ENCODE measurements around the gene ACSBG1. TPM values are rescaled to one million over a fixed set of nuclear protein-coding genes. Genes with fewer than 3 reads are reported as not detected.

Gene ACSBG1
- total RNA-seq, result 1 to 10 TPM in 1 of 3 donors, under 1 TPM in 2; 0.32 to 5.2 (median 0.53) TPM
- long read RNA-seq, donor 1, full-length matches to known transcripts, result 3 of 9 reads
- long read RNA-seq, donor 1, partial matches to known transcripts, result 0 of 9 reads
- long read RNA-seq, donor 1, other reads (novel, unspliced or antisense), result 6 of 9 reads
- long read RNA-seq, donor 2, result 0 reads

- no peak within 1 kb of the TSS for H3K4me3 ChIP-seq
- ATAC-seq (no peak), DNase-seq (no peak)
- H3K4me1 ChIP-seq (ENCODE audit: low read depth), result no peaks in the 10 kb centered on the region
- H3K9me3 ChIP-seq, result no peaks in the 10 kb centered on the region
- intact Hi-C loops (cut with DNase I, micrococcal nuclease), result no loop called here
- no peak for TF ChIP-seq CTCF (IDR thresholded peaks at IDR 0.05)
- H3K36me3 ChIP-seq (ENCODE audit: low read depth), result no peaks in the 10 kb centered on the region
Observed at GRCh38 chr15:78234515-78235040, at the start of gene ACSBG1. ACSBG1 (minus strand) TSS chr15:78234565; CDS start chr15:78234501, 64 bp downstream.

- H3K36me3 ChIP-seq (ENCODE audit: low read depth), result no peaks in the 10 kb centered on the region
- no peaks in the 10 kb centered on the region for H3K4me1 ChIP-seq (ENCODE audit: low read depth)
- no peak for TF ChIP-seq CTCF (IDR thresholded peaks at IDR 0.05)
Observed at GRCh38 chr15:78282324-78282723, 48.0 kb upstream of the ACSBG1 start.

GRCh38 chr15:78280319-78281072, 46.1 kb upstream of the ACSBG1 start:
- no peaks in the 10 kb centered on the region for H3K36me3 ChIP-seq (ENCODE audit: low read depth)
- no peak for DNase-seq
- no peaks in the 10 kb centered on the region for H3K9me3 ChIP-seq
- no peaks in the 10 kb centered on the region for H3K4me1 ChIP-seq (ENCODE audit: low read depth)
- no peak for ATAC-seq
- no peak overlapping the region for H3K4me3 ChIP-seq
- intact Hi-C loops (cut with DNase I, micrococcal nuclease), result no loop called here
- TF ChIP-seq CTCF (IDR thresholded peaks at IDR 0.05), result no peak

More at GRCh38 chr15:78282324-78282723, 48.0 kb upstream of the ACSBG1 start:
- intact Hi-C loops (cut with DNase I, micrococcal nuclease), result no loop called here
- Histone ChIP-seq H3K4me3 (no peak overlapping the region), H3K9me3 (no peaks in the 10 kb centered on the region)
- ATAC-seq (no peak), DNase-seq (no peak)

- no peak overlapping the region for H3K4me3 ChIP-seq
- peaks cover 4% of the 10 kb centered on the region for H3K36me3 ChIP-seq (ENCODE audit: low read depth)
- no peaks in the 10 kb centered on the region for H3K9me3 ChIP-seq
- H3K4me1 ChIP-seq (ENCODE audit: low read depth), result no peaks in the 10 kb centered on the region
- ATAC-seq, result no peak
- intact Hi-C loops (cut with DNase I, micrococcal nuclease), result no loop called here
- DNase-seq, result no peak
- TF ChIP-seq CTCF (IDR thresholded peaks at IDR 0.05), result no peak
Observed at GRCh38 chr15:78276064-78276943, 41.9 kb upstream of the ACSBG1 start.

- Histone ChIP-seq H3K4me3 (no peak overlapping the region), H3K36me3 (ENCODE audit: low read depth) (peaks cover 4% of the 10 kb centered on the region), H3K9me3 (no peaks in the 10 kb centered on the region), H3K4me1 (ENCODE audit: low read depth) (no peaks in the 10 kb centered on the region)
- intact Hi-C loops (cut with DNase I, micrococcal nuclease), result no loop called here
- ATAC-seq, result no peak
- TF ChIP-seq CTCF (IDR thresholded peaks at IDR 0.05), result no peak
- no peak for DNase-seq
Observed at GRCh38 chr15:78274994-78275393, 40.6 kb upstream of the ACSBG1 start.

Data from mucosa of descending colon (tissue), 3 donors.